ENCODE results near the gene SIGLECL1.

The SIGLECL1 gene

GRCh38 chr19:51297406-51297805, 46.5 kb downstream of the SIGLECL1 start:
- no peak for DNase-seq

- no peak for DNase-seq
Measured at GRCh38 chr19:51301266-51301665, 50.4 kb downstream of the SIGLECL1 start.

- no peak for DNase-seq
Measured at GRCh38 chr19:51305479-51305878, 54.6 kb downstream of the SIGLECL1 start.

DNA sequence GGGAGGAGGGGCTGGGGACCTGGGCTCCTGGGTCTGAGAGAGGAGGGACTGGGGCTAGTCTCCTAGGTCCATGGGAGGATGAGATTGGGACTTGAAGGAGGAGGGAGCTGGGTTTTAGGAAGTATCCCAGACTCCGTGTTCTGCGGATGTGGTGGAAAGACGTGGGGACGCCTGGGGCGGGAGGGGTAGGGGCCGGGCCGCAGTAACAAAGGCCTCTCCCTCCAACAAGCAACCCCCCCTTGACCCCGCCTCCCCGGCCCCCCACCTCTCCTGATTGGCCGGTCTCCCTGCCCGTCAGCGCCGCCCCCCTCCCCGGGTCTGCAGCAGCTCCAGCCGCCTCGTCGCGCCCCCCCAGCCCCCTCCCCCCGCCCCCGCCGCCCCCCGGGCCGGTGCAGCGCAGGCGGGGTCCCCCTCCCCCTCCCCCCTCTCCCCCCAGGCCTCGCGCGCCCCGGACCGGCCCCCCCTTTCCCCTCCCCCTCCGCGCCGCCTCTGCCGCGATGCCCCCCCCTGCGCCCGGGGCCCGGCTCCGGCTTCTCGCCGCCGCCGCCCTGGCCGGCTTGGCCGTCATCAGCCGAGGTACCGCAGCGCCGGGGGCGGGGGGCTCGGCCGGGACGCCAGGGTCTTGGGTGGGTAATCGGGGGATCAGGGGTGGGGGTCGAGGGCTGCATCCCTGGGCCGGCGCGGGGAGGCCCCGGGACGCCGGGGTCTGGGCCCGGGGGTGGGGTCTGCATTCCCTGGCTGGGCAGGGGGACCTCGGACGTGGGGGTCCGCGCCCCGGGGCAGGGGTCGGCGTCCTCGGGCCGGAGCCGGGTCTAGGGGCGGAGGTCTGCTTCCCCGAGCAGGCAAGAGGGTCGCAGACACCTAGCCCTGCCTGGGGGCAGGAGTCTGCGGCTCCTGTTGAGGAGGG, 60.7 kb downstream of the SIGLECL1 start, which contains the start of gene IGLON5:
Gene IGLON5, plus strand, starts transcription at position 294 of the 907 bp plus-strand sequence. Its CDS starts 204 bp downstream, at position 498.
- DNase-seq, result peak; percentile 11

DNA sequence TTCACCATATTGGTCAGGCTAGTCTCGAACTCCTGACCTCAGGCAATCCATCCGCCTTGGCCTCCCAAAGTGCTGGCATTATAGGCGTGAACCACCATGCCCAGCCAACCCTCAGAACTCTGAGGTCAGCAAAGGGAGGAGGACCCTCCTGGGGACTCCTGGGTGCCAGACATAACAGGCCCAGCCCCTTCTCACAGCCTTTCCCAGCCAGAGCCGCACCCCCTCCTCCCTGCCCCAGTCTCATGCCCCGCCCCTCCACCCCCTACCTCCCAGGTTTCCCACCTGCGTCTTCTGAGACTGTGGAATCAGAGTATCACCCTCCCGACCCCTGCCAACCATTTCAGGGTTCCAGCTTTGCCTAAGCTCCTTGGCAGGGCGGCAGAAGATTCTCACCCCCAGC, 65.8 kb downstream of the SIGLECL1 start:
- no peak for DNase-seq

DNA sequence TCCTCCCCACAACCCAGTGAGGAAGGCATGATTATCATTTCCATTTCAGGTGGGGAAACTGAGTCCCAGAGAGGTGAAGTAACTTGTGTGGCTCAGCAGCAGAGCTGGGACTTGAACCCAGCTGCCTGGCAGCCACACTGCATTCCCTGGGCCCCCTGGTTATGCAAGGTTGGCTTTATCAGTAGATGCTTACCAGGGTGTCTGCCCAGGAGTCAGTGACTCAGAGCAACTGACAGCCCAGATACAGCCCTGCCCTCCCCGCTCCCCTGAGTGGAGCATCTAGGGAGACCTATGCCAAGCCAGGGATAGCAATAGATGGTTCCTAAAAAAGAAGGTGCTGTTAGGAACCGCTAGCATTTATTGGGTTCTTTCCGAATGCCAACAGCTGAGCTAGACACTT, 66.5 kb downstream of the SIGLECL1 start:
- no peak for DNase-seq

DNA sequence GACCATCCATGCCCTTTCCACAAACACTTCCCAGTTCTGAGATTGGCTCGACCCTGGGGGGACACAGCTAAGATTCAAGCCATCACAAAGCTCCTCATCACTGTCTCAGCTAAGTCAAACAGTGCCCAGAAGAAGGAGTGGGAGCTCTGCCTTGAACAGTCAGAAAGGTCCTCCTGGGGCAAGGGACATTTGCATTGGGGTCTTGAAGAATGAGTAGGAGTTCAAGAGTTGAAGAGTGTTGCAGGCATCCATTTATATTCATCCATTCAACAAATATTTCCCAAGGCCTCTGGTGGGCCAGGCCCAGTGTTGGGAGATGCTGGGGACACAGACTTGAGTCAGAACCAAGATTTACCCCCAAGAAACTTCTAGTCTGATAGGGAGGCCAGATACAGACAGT, 67.1 kb downstream of the SIGLECL1 start:
- DNase-seq, result no peak

Measured in NCI-H82 (cell line).